Measurements from ENCODE around the gene THSD4.

- TF ChIP-seq, protein P1, sequence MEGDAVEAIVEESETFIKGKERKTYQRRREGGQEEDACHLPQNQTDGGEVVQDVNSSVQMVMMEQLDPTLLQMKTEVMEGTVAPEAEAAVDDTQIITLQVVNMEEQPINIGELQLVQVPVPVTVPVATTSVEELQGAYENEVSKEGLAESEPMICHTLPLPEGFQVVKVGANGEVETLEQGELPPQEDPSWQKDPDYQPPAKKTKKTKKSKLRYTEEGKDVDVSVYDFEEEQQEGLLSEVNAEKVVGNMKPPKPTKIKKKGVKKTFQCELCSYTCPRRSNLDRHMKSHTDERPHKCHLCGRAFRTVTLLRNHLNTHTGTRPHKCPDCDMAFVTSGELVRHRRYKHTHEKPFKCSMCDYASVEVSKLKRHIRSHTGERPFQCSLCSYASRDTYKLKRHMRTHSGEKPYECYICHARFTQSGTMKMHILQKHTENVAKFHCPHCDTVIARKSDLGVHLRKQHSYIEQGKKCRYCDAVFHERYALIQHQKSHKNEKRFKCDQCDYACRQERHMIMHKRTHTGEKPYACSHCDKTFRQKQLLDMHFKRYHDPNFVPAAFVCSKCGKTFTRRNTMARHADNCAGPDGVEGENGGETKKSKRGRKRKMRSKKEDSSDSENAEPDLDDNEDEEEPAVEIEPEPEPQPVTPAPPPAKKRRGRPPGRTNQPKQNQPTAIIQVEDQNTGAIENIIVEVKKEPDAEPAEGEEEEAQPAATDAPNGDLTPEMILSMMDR (IDR thresholded peaks at IDR 0.05), result no peak
- TF ChIP-seq POLR2A (IDR thresholded peaks at IDR 0.05), result no peak
Measured at GRCh38 chr15:71437919-71438318, 322.6 kb downstream of the THSD4 start.
